Hippocampal formation (tissue), 2 donors: ENCODE measurements around the gene PPP6R2.

Source experiments
- DNase-seq, 2 donors: peaks; one replicate each; lab custom pipeline; 2025; lab: John Stamatoyannopoulos, UW

Gene PPP6R2

GRCh38 chr22:50467773-50468440 is 124.8 kb downstream of the PPP6R2 start:
- DNase-seq = no peak

- DNase-seq = no peak
Observed at GRCh38 chr22:50468626-50469025, 125.5 kb downstream of the PPP6R2 start.

DNA sequence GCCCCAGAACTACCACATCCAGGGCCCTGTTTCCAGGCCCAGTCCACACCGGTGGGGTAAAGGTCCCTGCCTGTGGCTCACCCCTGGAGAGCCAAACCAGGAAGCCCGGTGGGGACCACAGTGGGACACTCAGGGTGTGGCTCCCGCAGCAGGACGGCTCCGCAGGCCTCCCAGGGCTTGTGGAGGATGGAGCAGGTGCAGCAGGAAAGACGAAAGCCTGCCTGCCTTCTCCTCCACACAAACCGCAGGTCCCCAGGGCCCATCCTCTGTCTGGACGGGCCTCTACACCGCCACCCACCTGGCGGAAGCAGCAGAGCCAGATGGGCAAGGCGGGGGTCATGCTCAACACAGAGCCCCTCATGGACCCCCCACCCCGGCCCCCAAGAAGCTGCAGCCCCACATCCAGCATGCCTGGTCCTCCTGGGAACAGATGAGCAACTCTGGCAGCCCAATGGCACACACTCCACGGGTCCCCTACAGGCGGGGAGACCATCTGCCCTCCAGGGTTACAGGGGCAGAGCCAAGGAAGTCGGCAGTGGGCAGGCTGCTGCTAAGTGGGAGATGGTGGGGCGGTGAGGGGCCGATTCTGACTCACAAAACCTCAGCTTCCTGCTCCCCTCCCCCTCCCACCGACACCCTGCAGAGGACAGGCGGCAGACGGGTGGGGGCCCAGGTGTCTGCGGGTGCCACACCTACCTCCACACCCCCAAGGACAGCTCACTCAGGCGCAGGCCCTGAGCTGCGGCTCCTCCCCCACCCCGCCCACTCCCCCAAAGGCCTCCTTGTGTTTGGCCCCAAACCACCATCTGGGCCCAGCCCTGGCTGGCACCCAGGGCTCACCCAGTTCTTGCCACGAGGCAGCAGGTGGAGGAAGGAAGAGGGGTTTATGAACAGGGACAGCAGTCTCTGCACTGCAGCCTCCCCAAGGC is 126.5 kb downstream of the PPP6R2 start:
- DNase-seq = no peak

- no peak for DNase-seq
Observed at GRCh38 chr22:50470491-50470890, 127.4 kb downstream of the PPP6R2 start.

GRCh38 chr22:50471197-50471847 is 128.2 kb downstream of the PPP6R2 start:
- DNase-seq = peak; percentile 46 to 64

DNA sequence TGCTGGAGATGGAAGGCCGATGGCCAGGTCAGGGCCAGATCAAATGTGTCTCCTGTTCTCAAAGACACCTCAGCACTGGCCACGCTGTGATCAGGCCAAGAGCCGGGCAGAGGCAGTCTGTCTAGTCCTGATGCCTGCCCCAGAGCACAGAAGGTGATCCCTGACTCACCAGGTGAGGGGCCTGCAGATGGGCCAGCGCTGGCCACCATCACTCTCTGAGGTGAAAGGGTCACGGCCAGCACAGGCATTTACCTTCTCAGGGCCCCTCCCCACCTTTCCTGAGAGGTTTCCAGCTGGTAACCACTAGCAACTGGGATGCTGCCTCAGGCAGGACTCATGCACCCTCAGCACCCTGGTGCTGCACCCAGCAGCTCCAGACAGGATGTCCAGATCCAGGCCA is 128.8 kb downstream of the PPP6R2 start:
- DNase-seq = no peak

- no peak for DNase-seq
Observed at GRCh38 chr22:50473088-50473487, 130.0 kb downstream of the PPP6R2 start.

DNA sequence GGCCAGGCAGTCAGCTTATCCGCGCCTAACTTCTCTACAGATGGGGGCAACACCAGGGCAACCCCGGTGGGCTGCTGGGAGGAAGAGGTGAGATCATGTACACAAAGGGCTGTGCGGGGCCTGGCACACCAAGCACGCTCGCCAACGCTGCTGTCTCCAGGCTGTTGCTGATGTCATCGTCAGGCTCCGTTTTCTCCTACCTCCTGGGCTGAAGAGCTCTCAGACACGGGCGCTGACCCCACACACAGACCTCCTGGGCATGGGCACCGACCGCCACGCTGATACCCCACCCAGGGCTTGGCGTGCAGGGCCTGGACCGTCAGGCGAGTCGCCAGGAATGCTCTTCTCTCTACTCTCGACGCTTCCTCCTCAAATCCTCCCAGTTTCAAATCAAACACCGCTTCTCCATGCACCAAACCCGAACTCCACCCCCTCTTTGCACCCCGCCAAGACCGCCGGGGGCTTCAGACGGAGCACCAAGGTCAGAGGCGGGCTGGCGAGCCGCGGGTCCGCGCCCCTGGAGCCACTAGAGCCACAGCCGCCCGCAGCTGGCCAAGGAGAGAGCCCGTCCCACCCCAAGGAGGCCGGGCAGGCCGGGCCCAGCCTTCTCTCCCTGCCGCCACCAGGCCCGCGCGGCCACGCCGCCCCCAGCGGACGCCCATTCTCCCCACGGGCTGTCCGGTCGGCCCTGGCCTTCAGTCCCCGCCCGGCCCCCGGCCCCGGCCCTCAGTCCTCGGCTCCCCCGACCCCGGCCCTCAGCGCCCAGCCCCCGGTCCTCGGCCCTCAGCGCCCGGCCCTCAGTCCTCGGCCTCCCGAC is 130.9 kb downstream of the PPP6R2 start:
- no peak for DNase-seq

DNA sequence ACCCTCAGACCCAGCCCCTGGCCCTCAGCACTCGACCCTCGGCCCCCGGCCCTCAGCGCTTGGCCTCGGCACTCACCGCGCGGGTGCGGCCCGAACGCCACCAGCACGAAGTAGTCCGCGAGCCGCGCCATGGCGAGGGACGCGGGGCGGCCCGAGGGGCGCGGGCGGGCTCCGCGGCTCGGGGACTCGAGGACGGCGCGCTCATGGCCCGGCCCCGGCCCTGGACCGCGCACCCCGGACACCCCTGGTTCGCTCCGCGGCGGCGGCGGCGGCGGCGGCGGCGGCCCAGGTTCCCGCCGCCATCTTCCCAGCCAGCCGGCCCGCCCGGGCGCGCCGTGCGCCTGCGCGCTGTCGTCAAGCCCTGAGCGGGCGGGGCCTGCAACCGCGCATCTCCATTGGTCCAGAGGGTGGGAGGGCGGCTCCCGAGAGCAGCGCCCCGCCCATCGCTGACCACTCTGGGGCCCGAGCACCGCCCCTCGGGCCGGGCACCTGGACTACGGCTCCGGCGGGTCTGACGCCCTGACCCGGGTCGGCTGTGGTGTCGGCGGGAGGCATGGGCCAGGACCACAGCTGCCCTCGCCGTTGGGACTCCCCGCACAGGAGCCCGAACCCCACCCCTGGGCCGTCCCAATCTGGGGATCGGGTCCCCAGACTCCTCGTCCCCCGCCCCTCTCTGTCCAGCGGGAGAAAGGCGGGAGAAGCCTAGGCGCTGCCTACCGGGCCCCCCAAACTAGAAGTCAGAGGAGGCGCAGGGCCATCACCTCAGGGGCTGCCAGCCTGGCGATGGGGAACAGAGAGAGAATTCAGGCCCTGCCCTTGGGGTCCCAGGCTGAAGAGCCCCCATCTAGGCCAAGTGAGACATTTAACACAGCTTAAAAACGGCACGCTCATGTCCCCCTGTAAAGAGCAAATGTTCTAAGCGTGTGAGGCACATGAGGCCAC is 131.9 kb downstream of the PPP6R2 start, which contains the start of gene SBF1:
Gene SBF1, minus strand, starts transcription at position 326 of the 942 bp plus-strand sequence. Its CDS starts 195 bp downstream, at position 131.
- DNase-seq = peak; percentile 86 to 88

DNA sequence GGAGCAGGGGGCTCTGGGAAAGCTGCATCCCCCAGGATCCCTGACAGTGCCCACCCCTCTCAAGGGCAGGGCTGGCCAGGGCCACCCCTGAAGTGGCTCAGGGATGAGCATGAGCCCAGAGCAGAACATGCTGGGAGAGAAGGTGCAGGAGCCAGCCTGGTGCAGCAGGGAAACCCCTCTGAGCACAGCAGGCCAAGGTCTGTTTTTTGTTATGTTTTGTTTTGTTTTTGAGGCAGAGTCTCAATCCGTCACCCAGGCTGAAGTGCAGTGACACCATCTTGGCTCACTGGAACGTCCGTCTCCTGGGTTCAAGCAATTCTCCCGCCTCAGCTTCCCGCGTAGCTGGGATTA is 132.5 kb downstream of the PPP6R2 start:
- DNase-seq = no peak

DNA sequence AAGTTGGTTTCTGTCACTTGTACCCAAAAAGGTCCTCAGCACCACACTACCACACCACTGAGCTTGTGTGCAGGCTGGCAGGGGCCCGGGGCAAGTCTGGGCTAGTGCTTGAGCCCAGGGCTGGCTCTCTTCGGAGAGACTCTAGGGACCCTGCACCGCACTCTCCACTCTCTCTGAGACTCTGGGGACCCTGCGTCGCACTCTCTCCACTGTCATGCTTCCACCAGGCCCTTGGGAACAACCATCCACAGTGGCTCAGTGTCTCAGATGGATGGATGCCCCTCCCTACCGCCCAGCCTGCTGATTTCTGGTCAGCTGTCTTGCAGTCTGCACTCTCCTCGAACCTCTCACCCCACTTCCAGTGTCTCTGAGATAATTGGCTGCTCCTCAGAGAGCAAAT is 133.7 kb downstream of the PPP6R2 start:
- no peak for DNase-seq

DNA sequence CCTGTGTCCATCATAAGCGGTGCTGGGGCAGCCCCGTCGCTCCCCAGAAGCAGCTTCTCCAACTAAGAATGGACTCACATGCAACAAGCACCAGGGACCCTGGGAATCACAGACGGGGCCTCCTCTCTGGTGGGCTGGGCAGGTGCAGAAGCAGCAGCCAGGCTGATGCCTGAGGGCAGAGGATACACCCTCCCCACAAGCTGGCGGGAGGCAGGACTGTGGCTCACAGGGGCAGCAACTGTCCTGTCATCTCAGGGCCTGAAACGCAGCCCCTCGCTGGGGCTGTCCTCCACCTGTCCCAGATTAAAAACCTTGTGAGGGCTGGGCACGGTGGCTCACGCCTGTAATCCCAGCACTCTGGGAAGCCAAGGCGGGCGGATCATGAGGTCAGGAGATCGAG is 134.8 kb downstream of the PPP6R2 start:
- no peak for DNase-seq

DNA sequence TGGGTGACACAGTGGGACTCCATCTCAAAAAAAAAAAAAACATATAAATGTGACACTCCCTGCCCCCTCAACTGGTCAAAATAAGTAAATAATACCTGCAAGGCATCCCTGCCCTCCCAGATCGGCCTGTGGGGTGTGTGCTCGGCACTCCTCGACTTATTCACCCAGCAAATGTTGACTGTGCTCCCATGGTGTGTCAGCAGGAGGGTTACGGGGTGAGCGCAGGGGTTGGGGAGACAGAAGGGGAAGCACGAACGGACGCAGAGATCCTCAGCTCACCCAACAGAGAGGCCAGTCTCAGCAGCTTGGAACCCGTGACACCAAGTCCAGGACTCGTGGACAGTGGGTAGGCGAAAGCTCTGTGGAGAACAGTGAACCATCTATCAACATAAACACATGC is 136.6 kb downstream of the PPP6R2 start:
- DNase-seq = no peak

DNA sequence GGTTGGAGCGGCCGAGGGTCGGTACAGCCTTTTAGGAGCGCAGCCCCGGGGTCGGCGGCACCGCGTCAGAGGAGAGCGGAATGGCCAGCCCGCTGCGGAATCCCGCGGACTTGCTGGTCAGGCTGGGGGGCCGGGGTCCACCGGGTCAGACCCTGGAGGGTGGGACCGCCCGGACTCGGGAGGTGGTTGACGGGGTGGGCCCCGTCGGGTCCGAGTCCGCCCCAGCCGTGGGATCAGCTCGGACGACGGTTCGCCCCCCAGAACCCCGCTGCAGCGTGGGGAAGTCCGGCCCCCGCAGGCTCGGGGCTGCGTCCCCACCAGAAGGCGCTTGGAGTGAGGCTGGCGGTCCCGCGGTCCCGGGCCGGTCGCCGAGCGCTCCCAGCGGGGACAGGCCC is 137.9 kb downstream of the PPP6R2 start:
- no peak for DNase-seq

DNA sequence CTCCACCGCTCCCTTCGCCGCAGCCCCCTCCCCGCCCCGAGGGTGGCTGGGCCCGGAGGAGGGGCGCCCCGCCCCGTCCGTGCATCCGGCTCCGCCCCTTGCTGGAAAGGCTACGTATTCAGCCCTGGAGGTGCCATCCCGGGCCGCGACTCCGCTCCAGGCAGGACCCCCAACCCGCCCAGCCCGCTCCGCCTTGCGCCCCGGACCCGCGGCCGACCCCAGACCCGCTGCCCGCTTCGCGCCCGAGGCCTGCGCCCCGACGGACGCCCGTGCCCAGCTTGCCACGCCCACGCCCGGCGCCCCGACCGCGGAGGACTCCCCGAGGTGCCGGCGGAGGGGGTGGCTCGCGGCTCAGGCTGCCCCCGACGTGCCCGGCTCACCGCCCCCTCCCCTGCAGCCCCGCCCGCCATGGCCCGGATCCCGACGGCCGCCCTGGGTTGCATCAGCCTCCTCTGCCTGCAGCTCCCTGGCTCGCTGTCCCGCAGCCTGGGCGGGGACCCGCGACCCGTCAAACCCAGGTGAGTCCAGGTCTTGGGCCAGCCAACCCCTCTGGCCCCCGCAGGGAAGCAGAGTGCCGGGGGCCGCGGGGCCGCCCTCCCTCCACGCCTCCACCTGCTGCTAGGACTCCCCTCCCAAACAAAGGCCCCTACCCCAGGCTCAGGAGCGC is 138.4 kb downstream of the PPP6R2 start, which contains the start of gene ADM2:
Gene ADM2, plus strand, starts transcription at position 104 of the 667 bp plus-strand sequence. Its CDS starts 305 bp downstream, at position 409.
- no peak for DNase-seq

- no peak for DNase-seq
Observed at GRCh38 chr22:50482107-50483074, 139.3 kb downstream of the PPP6R2 start.

DNA sequence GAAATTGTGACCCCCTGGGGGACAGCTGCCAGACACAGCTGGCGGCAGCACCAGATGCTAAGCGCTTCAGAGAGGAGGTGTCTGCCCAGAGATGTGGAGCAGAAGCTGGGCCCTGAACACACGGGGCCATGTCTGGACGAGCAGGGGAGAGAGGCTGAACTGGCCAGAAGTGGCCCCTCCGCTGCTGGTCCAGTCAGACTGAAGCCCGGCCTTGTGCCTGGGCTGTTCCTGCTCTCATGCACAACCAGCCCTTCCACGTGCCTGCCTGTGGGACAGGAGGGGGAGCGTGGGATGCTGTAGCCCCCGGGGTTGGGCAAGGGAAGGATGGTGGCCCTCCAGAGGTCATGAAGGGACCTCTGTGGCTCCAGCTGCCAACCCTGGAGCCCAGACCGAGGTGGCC is 140.0 kb downstream of the PPP6R2 start:
- DNase-seq = no peak

DNA sequence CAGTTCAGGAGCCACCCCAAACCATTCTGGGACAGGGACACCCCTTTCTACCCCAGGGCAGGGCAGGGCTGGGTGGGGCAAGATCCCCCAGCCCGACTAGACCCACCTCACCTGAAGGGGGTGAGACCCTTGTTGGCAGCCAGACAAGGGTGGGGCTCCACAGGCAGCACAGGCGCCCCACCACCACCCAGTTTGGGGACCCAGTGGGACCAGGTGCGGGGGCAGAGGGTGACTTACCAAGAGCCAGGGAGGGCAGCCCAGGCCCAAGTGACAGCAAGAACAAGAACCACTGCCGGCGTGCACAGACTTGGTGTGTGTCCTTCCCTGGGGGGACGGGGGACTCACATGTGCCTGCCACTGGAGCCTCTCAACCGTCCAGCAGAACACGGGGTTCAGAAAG is 140.4 kb downstream of the PPP6R2 start:
- no peak for DNase-seq
